Mesendoderm (in vitro differentiated cells): Measurements from ENCODE around the gene FAIM2.
A peak's percentile ranks its signal among the peaks of the same experiment; 100 is the strongest.

Source experiments
- DNase-seq: peaks from one replicate; pipeline ENCODE4 v3.0.0; 2013
- H2AK5ac ChIP-seq: 2 replicates; pipeline ENCODE4 v1.6.1; 2013; ENCODE audit warnings: low read length, inconsistent platforms
- H2BK120ac ChIP-seq: 2 replicates; pipeline ENCODE4 v1.6.1; 2013; ENCODE audit warnings: low read depth, mild to moderate bottlenecking, low read length, moderate library complexity, mixed read lengths
- H2BK15ac ChIP-seq: replicated peaks from 2 replicates; pipeline ENCODE4 v1.6.1; 2013; ENCODE audit warnings: low read depth, mild to moderate bottlenecking, moderate library complexity
- H2BK5ac ChIP-seq: 2 replicates; pipeline ENCODE4 v1.6.1; 2013; ENCODE audit warnings: low read length, inconsistent platforms
- H3K18ac ChIP-seq: 2 replicates; pipeline ENCODE4 v1.6.1; 2013; ENCODE audit warnings: mild to moderate bottlenecking, low read length, mixed read lengths
- H3K23ac ChIP-seq: one replicate; pipeline ENCODE4 v1.6.1; 2013; ENCODE audit warnings: low read length
- H3K27ac ChIP-seq: 2 replicates; pipeline ENCODE4 v1.5.1; 2013; ENCODE audit warnings: low read depth, mild to moderate bottlenecking, inconsistent platforms, low read length, moderate library complexity
- H3K27me3 ChIP-seq: 2 replicates; pipeline ENCODE4 v1.6.1; 2013; ENCODE audit warnings: low read length, control low read depth, mild to moderate bottlenecking, inconsistent platforms; ENCODE audit not compliant: insufficient read depth, poor library complexity
- H3K36me3 ChIP-seq: 2 replicates; pipeline ENCODE4 v1.6.1; 2013; ENCODE audit warnings: low read length, inconsistent platforms; ENCODE audit not compliant: control insufficient read depth, insufficient read depth
- H3K4ac ChIP-seq: one replicate; pipeline ENCODE4 v1.6.1; 2013; ENCODE audit warnings: low read depth, mild to moderate bottlenecking, low read length, moderate library complexity
- H3K4me1 ChIP-seq: 2 replicates; pipeline ENCODE4 v1.6.1; 2013; ENCODE audit warnings: low read depth, low read length, inconsistent platforms; ENCODE audit not compliant: control insufficient read depth
- H3K4me2 ChIP-seq: 2 replicates; pipeline ENCODE4 v1.6.1; 2013; ENCODE audit warnings: low read length
- H3K4me3 ChIP-seq: 2 replicates; pipeline ENCODE4 v1.5.1; 2013; ENCODE audit warnings: mild to moderate bottlenecking, low read length
- H3K56ac ChIP-seq: one replicate; pipeline ENCODE4 v1.6.1; 2013; ENCODE audit warnings: low read length
- H3K79me1 ChIP-seq: 2 replicates; pipeline ENCODE4 v1.6.1; 2013; ENCODE audit warnings: low read length, inconsistent platforms
- H3K79me2 ChIP-seq: 2 replicates; pipeline ENCODE4 v1.6.1; 2013; ENCODE audit warnings: mild to moderate bottlenecking, low read length; ENCODE audit not compliant: control insufficient read depth, insufficient read depth
- H3K9ac ChIP-seq: 2 replicates; pipeline ENCODE4 v1.6.1; 2013; ENCODE audit warnings: low read length, inconsistent platforms
- H4K5ac ChIP-seq: one replicate; pipeline ENCODE4 v1.6.1; 2013; ENCODE audit warnings: low read length
- H4K8ac ChIP-seq: one replicate; pipeline ENCODE4 v1.6.1; 2013; ENCODE audit warnings: low read depth, mild to moderate bottlenecking, control low read depth, low read length, moderate library complexity
- WGBS: extraction: QIAGEN DNeasy Blood & Tissue Kit; methylation state at CpG from one replicate; pipeline ENCODE4 v1.1.7; 2013; ENCODE audit warnings: low lambda C conversion rate, missing lambda C conversion rate; ENCODE audit not compliant: insufficient coverage; ENCODE audit errors: extremely low coverage; 5-methylcytosine and 5-hydroxymethylcytosine counted together

The FAIM2 gene

GRCh38 chr12:49869816-49870500 lies 33.7 kb downstream of the FAIM2 start:
- no peak overlapping the region for H4K5ac ChIP-seq
- H2BK5ac ChIP-seq = no peak overlapping the region
- no peak for DNase-seq
- no peak overlapping the region for H3K9ac ChIP-seq
- H3K4me2 ChIP-seq = no peak overlapping the region
- H3K4ac ChIP-seq = no peak overlapping the region
- no peak overlapping the region for H3K23ac ChIP-seq
- no CpG with 5 or more reads among the region's 14 CpGs for WGBS
- no peak overlapping the region for H3K27ac ChIP-seq
- H3K27me3 ChIP-seq = no peaks in the 10 kb centered on the region
- no peak overlapping the region for H3K56ac ChIP-seq
- no peak overlapping the region for H3K4me3 ChIP-seq
- H3K4me1 ChIP-seq = no peaks in the 10 kb centered on the region
- H2BK15ac ChIP-seq = no peak overlapping the region
- H3K18ac ChIP-seq = no peak overlapping the region
- no peaks in the 10 kb centered on the region for H3K79me1 ChIP-seq
- no peaks in the 10 kb centered on the region for H3K36me3 ChIP-seq
- no peak overlapping the region for H2BK120ac ChIP-seq
- no peaks in the 10 kb centered on the region for H3K79me2 ChIP-seq
- H4K8ac ChIP-seq = no peak overlapping the region
- no peak overlapping the region for H2AK5ac ChIP-seq

DNA sequence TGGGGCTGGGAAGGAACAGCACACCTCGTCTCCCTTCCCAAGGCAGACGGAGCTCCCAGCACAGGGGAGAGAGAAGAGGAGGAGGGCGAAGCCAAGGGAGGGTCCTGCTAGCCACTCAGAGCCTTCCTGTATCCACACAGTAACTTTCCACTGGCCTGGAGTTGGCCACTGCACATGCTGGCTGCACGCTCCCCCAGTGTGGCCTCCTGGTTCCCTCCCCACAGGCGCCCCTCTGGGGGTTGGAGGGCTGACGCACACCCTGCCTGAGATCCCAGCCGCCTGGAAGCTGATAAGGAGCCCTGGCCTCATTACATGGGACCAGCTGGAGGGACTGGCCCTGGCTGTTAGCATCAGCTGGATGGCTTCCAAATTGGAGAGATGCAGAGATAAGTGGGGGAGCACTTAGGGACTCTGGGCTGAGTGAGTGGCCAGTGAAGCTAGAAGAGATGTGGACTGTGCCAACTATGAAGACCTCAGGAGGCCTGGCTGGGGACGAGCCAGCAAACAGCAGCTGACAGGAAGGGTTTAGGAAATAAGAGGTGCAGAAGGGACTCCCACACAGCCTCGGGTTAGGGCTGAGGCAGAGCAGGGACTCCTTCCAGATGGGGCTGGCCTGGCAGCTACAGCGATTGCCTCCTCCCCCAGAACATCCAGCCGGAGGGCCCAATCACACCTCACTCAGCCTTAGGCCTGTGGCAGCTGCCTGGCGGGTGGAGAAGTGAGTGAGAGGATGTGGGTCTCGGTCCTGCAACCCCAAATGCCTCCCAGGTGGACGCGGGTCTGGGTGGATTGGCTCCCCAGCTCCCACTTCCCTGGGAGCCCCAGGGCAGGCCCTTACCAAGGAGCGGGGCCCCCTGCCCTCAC lies 34.5 kb downstream of the FAIM2 start:
- H3K79me1 ChIP-seq = no peaks in the 10 kb centered on the region
- no peak overlapping the region for H3K9ac ChIP-seq
- H3K56ac ChIP-seq = no peak overlapping the region
- no peak overlapping the region for H3K27ac ChIP-seq
- H3K18ac ChIP-seq = no peak overlapping the region
- H2BK15ac ChIP-seq = no peak overlapping the region
- no peaks in the 10 kb centered on the region for H3K79me2 ChIP-seq
- no peak overlapping the region for H4K5ac ChIP-seq
- no peak overlapping the region for H2AK5ac ChIP-seq
- no peak overlapping the region for H2BK120ac ChIP-seq
- no peak overlapping the region for H3K4ac ChIP-seq
- H2BK5ac ChIP-seq = no peak overlapping the region
- DNase-seq = peak; percentile 64
- no peak overlapping the region for H3K23ac ChIP-seq
- H3K4me1 ChIP-seq = no peaks in the 10 kb centered on the region
- no peaks in the 10 kb centered on the region for H3K27me3 ChIP-seq
- H3K4me2 ChIP-seq = no peak overlapping the region
- no peak overlapping the region for H4K8ac ChIP-seq
- WGBS = no CpG with 5 or more reads among the region's 16 CpGs
- no peaks in the 10 kb centered on the region for H3K36me3 ChIP-seq
- no peak overlapping the region for H3K4me3 ChIP-seq

- H3K56ac ChIP-seq = no peak overlapping the region
- no peak overlapping the region for H3K18ac ChIP-seq
- DNase-seq = no peak
- H3K4me2 ChIP-seq = no peak overlapping the region
- no peak overlapping the region for H3K4me3 ChIP-seq
- no peaks in the 10 kb centered on the region for H3K79me1 ChIP-seq
- H2BK120ac ChIP-seq = no peak overlapping the region
- no peaks in the 10 kb centered on the region for H3K79me2 ChIP-seq
- no CpG with 5 or more reads among the region's 16 CpGs for WGBS
- H3K4me1 ChIP-seq = no peaks in the 10 kb centered on the region
- H2AK5ac ChIP-seq = no peak overlapping the region
- no peak overlapping the region for H2BK5ac ChIP-seq
- H3K4ac ChIP-seq = no peak overlapping the region
- no peak overlapping the region for H4K5ac ChIP-seq
- no peak overlapping the region for H3K27ac ChIP-seq
- H3K27me3 ChIP-seq = no peaks in the 10 kb centered on the region
- H3K36me3 ChIP-seq = no peaks in the 10 kb centered on the region
- no peak overlapping the region for H2BK15ac ChIP-seq
- H3K9ac ChIP-seq = no peak overlapping the region
- H4K8ac ChIP-seq = no peak overlapping the region
- H3K23ac ChIP-seq = no peak overlapping the region
Observed at GRCh38 chr12:49868449-49868848, 35.3 kb downstream of the FAIM2 start.

- no peaks in the 10 kb centered on the region for H3K79me2 ChIP-seq
- no peak overlapping the region for H2BK120ac ChIP-seq
- H3K27me3 ChIP-seq = no peaks in the 10 kb centered on the region
- H3K27ac ChIP-seq = no peak overlapping the region
- no peak overlapping the region for H3K18ac ChIP-seq
- H3K56ac ChIP-seq = no peak overlapping the region
- no peaks in the 10 kb centered on the region for H3K79me1 ChIP-seq
- no peak overlapping the region for H3K4me2 ChIP-seq
- no peak overlapping the region for H2AK5ac ChIP-seq
- no peak overlapping the region for H2BK15ac ChIP-seq
- no peak overlapping the region for H3K9ac ChIP-seq
- no peaks in the 10 kb centered on the region for H3K4me1 ChIP-seq
- DNase-seq = peak; percentile 61
- no peak overlapping the region for H3K4me3 ChIP-seq
- no peak overlapping the region for H3K23ac ChIP-seq
- H3K4ac ChIP-seq = no peak overlapping the region
- no peak overlapping the region for H2BK5ac ChIP-seq
- no peak overlapping the region for H4K5ac ChIP-seq
- WGBS = no CpG with 5 or more reads among the region's 11 CpGs
- H3K36me3 ChIP-seq = no peaks in the 10 kb centered on the region
- H4K8ac ChIP-seq = no peak overlapping the region
Observed at GRCh38 chr12:49867570-49868341, 35.9 kb downstream of the FAIM2 start.

GRCh38 chr12:49866859-49867569 lies 36.7 kb downstream of the FAIM2 start:
- H3K4me1 ChIP-seq = no peaks in the 10 kb centered on the region
- H3K18ac ChIP-seq = no peak overlapping the region
- no peak overlapping the region for H3K27ac ChIP-seq
- no peak overlapping the region for H3K9ac ChIP-seq
- DNase-seq = peak; percentile 81
- H4K8ac ChIP-seq = no peak overlapping the region
- no peaks in the 10 kb centered on the region for H3K27me3 ChIP-seq
- H2AK5ac ChIP-seq = no peak overlapping the region
- no peak overlapping the region for H4K5ac ChIP-seq
- H2BK120ac ChIP-seq = no peak overlapping the region
- H3K79me1 ChIP-seq = no peaks in the 10 kb centered on the region
- H2BK5ac ChIP-seq = no peak overlapping the region
- H3K36me3 ChIP-seq = no peaks in the 10 kb centered on the region
- no peak overlapping the region for H3K4me2 ChIP-seq
- H3K4ac ChIP-seq = no peak overlapping the region
- peak overlapping the region; percentile 29 for H3K56ac ChIP-seq
- H3K4me3 ChIP-seq = no peak overlapping the region
- no peak overlapping the region for H3K23ac ChIP-seq
- WGBS = no CpG with 5 or more reads among the region's 19 CpGs
- H3K79me2 ChIP-seq = no peaks in the 10 kb centered on the region
- no peak overlapping the region for H2BK15ac ChIP-seq
